Activated T-cell treated with anti-CD3 and anti-CD28 coated beads, Interleukin-2, amount 50 U/mL, for 24 hours (primary cell): Measurements from ENCODE around the gene CRACR2A.

Experiments
- DNase-seq: peaks from one replicate; pipeline ENCODE4 v3.0.0-alpha.2; 2020
- H3K27ac Mint-ChIP-seq: 2 replicates; pipeline ENCODE4 v1.8.0; 2020; ENCODE audit warnings: mild to moderate bottlenecking, mixed read lengths
- H3K27me3 Mint-ChIP-seq: 2 replicates; pipeline ENCODE4 v1.8.0; 2020; ENCODE audit warnings: mixed read lengths
- H3K36me3 Mint-ChIP-seq: 2 replicates; pipeline ENCODE4 v1.8.0; 2020; ENCODE audit warnings: low read depth, mixed read lengths
- H3K4me1 Mint-ChIP-seq: 2 replicates; pipeline ENCODE4 v1.8.0; 2020; ENCODE audit warnings: low read depth, mixed read lengths
- H3K4me3 Mint-ChIP-seq: 2 replicates; pipeline ENCODE4 v1.8.0; 2020; ENCODE audit warnings: mild to moderate bottlenecking, moderate library complexity, mixed read lengths
- H3K9me3 Mint-ChIP-seq: 2 replicates; pipeline ENCODE4 v1.8.0; 2020; ENCODE audit warnings: mixed read lengths

The CRACR2A gene

GRCh38 chr12:3668479-3669165, 84.3 kb downstream of the CRACR2A start:
- Mint-ChIP-seq H3K27me3 (no peaks in the 10 kb centered on the region), H3K27ac (no peak overlapping the region), H3K36me3 (peaks cover 94% of the 10 kb centered on the region), H3K4me1 (peaks cover 7% of the 10 kb centered on the region), H3K9me3 (no peaks in the 10 kb centered on the region), H3K4me3 (no peak overlapping the region)
- DNase-seq = no peak

GRCh38 chr12:3667485-3667884, 85.4 kb downstream of the CRACR2A start:
- no peaks in the 10 kb centered on the region for H3K27me3 Mint-ChIP-seq
- peaks cover 7% of the 10 kb centered on the region for H3K4me1 Mint-ChIP-seq
- peak overlapping the region; percentile 1 for H3K27ac Mint-ChIP-seq
- no peaks in the 10 kb centered on the region for H3K9me3 Mint-ChIP-seq
- peaks cover 94% of the 10 kb centered on the region for H3K36me3 Mint-ChIP-seq
- no peak overlapping the region for H3K4me3 Mint-ChIP-seq
- no peak for DNase-seq

GRCh38 chr12:3666441-3666840, 86.5 kb downstream of the CRACR2A start:
- peaks cover 96% of the 10 kb centered on the region for H3K36me3 Mint-ChIP-seq
- no peaks in the 10 kb centered on the region for H3K27me3 Mint-ChIP-seq
- no peak overlapping the region for H3K27ac Mint-ChIP-seq
- no peaks in the 10 kb centered on the region for H3K9me3 Mint-ChIP-seq
- H3K4me1 Mint-ChIP-seq = peaks cover 7% of the 10 kb centered on the region
- DNase-seq = no peak
- H3K4me3 Mint-ChIP-seq = no peak overlapping the region

GRCh38 chr12:3662521-3662921, 90.4 kb downstream of the CRACR2A start:
- Mint-ChIP-seq H3K27me3 (no peaks in the 10 kb centered on the region), H3K27ac (no peak overlapping the region), H3K4me3 (no peak overlapping the region), H3K9me3 (no peaks in the 10 kb centered on the region), H3K4me1 (no peaks in the 10 kb centered on the region), H3K36me3 (peaks cover 95% of the 10 kb centered on the region)
- no peak for DNase-seq

- Mint-ChIP-seq H3K27me3 (no peaks in the 10 kb centered on the region), H3K9me3 (no peaks in the 10 kb centered on the region), H3K4me1 (no peaks in the 10 kb centered on the region), H3K36me3 (peaks cover 94% of the 10 kb centered on the region), H3K4me3 (no peak overlapping the region), H3K27ac (no peak overlapping the region)
- DNase-seq = no peak
These were observed 91.9 kb downstream of the CRACR2A start for GRCh38 chr12:3661028-3661427.

GRCh38 chr12:3658327-3659163, 94.4 kb downstream of the CRACR2A start:
- peaks cover 97% of the 10 kb centered on the region for H3K36me3 Mint-ChIP-seq
- DNase-seq = peak; percentile 44
- H3K4me3 Mint-ChIP-seq = no peak overlapping the region
- H3K27me3 Mint-ChIP-seq = no peaks in the 10 kb centered on the region
- no peaks in the 10 kb centered on the region for H3K9me3 Mint-ChIP-seq
- no peak overlapping the region for H3K27ac Mint-ChIP-seq
- H3K4me1 Mint-ChIP-seq = no peaks in the 10 kb centered on the region

GRCh38 chr12:3656946-3657622, 95.8 kb downstream of the CRACR2A start:
- Mint-ChIP-seq H3K36me3 (peaks cover 97% of the 10 kb centered on the region), H3K27ac (no peak overlapping the region), H3K9me3 (no peaks in the 10 kb centered on the region), H3K4me1 (no peaks in the 10 kb centered on the region), H3K4me3 (no peak overlapping the region), H3K27me3 (no peaks in the 10 kb centered on the region)
- no peak for DNase-seq

- H3K4me3 Mint-ChIP-seq = no peak overlapping the region
- peaks cover 97% of the 10 kb centered on the region for H3K36me3 Mint-ChIP-seq
- H3K4me1 Mint-ChIP-seq = no peaks in the 10 kb centered on the region
- DNase-seq = no peak
- no peak overlapping the region for H3K27ac Mint-ChIP-seq
- no peaks in the 10 kb centered on the region for H3K27me3 Mint-ChIP-seq
- no peaks in the 10 kb centered on the region for H3K9me3 Mint-ChIP-seq
These were observed 97.5 kb downstream of the CRACR2A start for GRCh38 chr12:3655328-3655900.

GRCh38 chr12:3651585-3652424, 101.1 kb downstream of the CRACR2A start:
- H3K9me3 Mint-ChIP-seq = no peaks in the 10 kb centered on the region

GRCh38 chr12:3647504-3647903, 105.4 kb downstream of the CRACR2A start:
- H3K36me3 Mint-ChIP-seq = peaks cover 85% of the 10 kb centered on the region

More at GRCh38 chr12:3651585-3652424, 101.1 kb downstream of the CRACR2A start:
- Mint-ChIP-seq H3K4me3 (no peak overlapping the region), H3K36me3 (peaks cover 91% of the 10 kb centered on the region), H3K27ac (peak overlapping the region; percentile 26), H3K4me1 (no peaks in the 10 kb centered on the region), H3K27me3 (no peaks in the 10 kb centered on the region)
- DNase-seq = no peak

GRCh38 chr12:3646561-3647241, 106.2 kb downstream of the CRACR2A start:
- Mint-ChIP-seq H3K9me3 (no peaks in the 10 kb centered on the region), H3K27ac (no peak overlapping the region), H3K4me1 (no peaks in the 10 kb centered on the region), H3K36me3 (peaks cover 86% of the 10 kb centered on the region), H3K27me3 (no peaks in the 10 kb centered on the region), H3K4me3 (no peak overlapping the region)
- no peak for DNase-seq

More at GRCh38 chr12:3647504-3647903, 105.4 kb downstream of the CRACR2A start:
- Mint-ChIP-seq H3K4me3 (no peak overlapping the region), H3K27ac (peak overlapping the region; percentile 31), H3K27me3 (no peaks in the 10 kb centered on the region), H3K4me1 (no peaks in the 10 kb centered on the region), H3K9me3 (no peaks in the 10 kb centered on the region)
- no peak for DNase-seq

GRCh38 chr12:3645091-3645490, 107.8 kb downstream of the CRACR2A start:
- Mint-ChIP-seq H3K9me3 (no peaks in the 10 kb centered on the region), H3K4me3 (no peak overlapping the region), H3K27me3 (no peaks in the 10 kb centered on the region), H3K4me1 (no peaks in the 10 kb centered on the region), H3K27ac (no peak overlapping the region), H3K36me3 (peaks cover 85% of the 10 kb centered on the region)
- DNase-seq = no peak

- Mint-ChIP-seq H3K27ac (no peak overlapping the region), H3K27me3 (no peaks in the 10 kb centered on the region), H3K36me3 (peaks cover 82% of the 10 kb centered on the region), H3K4me1 (no peaks in the 10 kb centered on the region), H3K4me3 (no peak overlapping the region), H3K9me3 (no peaks in the 10 kb centered on the region)
- DNase-seq = no peak
These were observed 108.8 kb downstream of the CRACR2A start for GRCh38 chr12:3644104-3644503.
